Stimulated activated CD8-positive, alpha-beta memory T cell treated with anti-CD3 and anti-CD28 coated beads, Interleukin-7, amount 100 ng/mL, for 48 hours (primary cell): ENCODE measurements around the gene CEACAM6.
"Not testable (repeated sequence)": the region's sequence is repeated elsewhere in the genome, so short reads cannot be mapped to it uniquely, and the experiment has no call there.

Experiments
- DNase-seq, 2 donors: peaks; one replicate each; pipeline ENCODE4 v3.0.0-alpha.2; 2020; ENCODE audit warnings: low read depth in 1 of 2; ENCODE audit errors: extremely low read depth in 1 of 2

CEACAM6 gene

DNA sequence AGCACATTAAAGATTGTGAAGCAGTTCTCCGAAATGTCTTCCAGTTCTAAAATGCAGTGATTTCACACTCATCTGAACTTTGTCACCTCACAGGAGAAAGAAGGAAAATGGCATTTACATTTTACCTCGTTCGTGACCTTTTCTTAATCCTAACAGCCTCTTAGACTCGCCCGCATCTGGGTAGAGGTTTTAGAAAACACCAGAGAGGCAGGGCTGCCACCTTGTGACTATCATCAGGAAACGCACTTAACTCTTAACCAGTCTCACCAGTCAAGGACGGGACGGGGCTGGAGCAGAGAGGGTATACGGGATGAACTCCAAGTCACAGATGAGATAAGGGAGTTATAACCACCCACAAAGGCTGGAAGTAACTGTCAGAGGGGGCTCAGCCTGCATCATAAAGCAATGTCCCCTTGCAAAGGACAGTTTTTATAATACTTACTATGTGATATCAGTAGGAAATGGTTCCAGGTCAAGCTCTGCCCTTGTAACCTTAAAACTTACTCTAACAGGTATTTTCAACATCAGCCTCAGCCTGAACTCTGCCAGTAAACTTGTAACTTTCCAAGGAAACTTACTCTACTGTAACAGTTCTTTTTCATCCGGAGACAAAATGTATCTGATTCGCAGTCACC, 8.6 kb upstream of the CEACAM6 start:
- DNase-seq: peak; percentile 8 to 16

DNA sequence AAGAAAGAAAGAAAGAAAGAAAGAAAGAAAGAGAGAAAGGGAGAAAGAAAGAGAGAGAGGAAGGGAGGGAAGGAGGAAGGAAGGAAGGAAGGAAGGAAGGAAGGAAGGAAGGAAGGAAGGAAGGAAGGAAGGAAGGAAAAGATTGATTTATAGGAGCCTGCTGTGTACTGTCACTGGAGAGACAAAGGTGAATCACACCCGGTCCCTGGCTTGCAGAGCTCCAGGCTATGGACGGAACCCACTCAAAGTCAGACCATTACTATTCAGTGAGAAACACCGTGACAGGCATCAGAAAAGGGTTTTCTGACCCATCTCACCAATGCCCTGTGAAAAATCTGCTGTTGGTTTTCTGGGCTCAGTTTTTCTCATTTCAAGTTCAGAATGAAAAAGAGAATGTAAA, 7.3 kb upstream of the CEACAM6 start:
- no peak for DNase-seq

GRCh38 chr19:41750248-41751134, 4.8 kb upstream of the CEACAM6 start:
- not testable (repeated sequence) for DNase-seq

- DNase-seq: peak; percentile 33 to 54
Observed at GRCh38 chr19:41753159-41753558, 2.2 kb upstream of the CEACAM6 start.

- peak in 1 of 2 donors; percentile 49 for DNase-seq
Observed at GRCh38 chr19:41753936-41754529, 1.3 kb upstream of the CEACAM6 start.

DNA sequence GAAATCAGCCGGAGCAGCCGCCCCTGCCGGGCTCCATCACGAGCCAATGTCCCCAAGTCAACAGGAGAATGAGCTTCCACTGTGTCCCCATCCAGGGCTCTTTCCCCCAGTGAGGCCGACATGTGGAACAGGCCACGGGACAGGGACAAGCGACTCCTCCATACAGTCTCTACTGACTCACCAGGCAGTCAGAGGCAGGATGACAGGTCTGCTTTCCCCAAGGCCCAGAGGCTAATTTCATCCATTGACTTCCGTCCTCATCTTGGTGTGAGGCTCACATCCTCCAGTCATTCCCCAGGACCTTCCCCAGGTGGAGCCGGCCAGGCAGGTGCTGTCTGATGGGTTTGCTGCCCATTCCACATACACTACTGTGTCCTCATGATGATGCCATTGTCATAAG, 3.5 kb downstream of the CEACAM6 start:
- DNase-seq: no peak

DNA sequence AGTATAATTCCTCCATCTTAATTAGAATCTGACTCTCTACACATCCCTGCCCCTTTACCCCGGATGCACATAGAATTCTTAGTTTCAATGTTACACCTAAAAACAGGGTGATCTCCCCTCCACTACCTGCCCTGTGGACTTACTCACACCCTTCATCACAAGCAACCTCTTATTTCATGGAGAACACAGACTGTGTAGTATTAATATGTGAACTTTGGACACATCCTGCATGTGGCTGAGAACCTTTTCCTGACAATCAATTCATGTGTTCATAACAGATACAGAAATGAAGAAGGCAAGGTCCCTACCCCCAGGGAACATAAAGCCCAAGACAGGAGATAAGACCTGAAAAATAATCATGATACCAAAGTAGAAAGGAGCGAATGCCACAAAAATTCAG, 11.8 kb downstream of the CEACAM6 start:
- no peak for DNase-seq

- not testable (repeated sequence) for DNase-seq
Observed at GRCh38 chr19:41768105-41768504, 12.8 kb downstream of the CEACAM6 start.

GRCh38 chr19:41769608-41770007, 14.3 kb downstream of the CEACAM6 start:
- DNase-seq: no peak

DNA sequence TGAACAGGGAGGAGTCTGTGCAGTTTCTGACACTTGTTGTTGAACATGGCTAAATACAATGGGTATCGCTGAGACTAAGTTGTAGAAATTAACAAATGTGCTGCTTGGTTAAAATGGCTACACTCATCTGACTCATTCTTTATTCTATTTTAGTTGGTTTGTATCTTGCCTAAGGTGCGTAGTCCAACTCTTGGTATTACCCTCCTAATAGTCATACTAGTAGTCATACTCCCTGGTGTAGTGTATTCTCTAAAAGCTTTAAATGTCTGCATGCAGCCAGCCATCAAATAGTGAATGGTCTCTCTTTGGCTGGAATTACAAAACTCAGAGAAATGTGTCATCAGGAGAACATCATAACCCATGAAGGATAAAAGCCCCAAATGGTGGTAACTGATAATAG, 16.1 kb downstream of the CEACAM6 start:
- no peak for DNase-seq

- peak in 1 of 2 donors; percentile 44 for DNase-seq
Observed at GRCh38 chr19:41774515-41774980, 19.2 kb downstream of the CEACAM6 start.

DNA sequence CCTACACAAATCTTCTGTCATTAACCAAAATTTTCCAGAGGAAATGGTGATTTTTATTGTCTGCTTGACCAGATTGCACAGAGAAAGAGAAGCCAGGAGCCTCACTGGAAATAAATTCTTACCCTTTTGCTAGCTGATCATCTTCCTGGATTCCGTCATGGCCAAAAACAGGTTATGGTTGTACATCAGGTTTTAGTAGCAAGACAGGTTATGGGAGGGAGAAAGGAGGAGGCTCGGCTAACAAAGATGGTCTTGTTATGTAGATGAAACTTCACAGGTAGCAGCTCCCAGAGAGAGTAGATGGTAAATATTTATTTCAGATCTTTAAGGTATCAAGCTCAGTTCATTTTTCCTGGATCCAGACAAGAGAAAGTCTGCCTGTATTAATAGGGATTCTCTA, 21.4 kb downstream of the CEACAM6 start:
- no peak for DNase-seq

GRCh38 chr19:41783612-41784011, 28.3 kb downstream of the CEACAM6 start:
- no peak for DNase-seq

DNA sequence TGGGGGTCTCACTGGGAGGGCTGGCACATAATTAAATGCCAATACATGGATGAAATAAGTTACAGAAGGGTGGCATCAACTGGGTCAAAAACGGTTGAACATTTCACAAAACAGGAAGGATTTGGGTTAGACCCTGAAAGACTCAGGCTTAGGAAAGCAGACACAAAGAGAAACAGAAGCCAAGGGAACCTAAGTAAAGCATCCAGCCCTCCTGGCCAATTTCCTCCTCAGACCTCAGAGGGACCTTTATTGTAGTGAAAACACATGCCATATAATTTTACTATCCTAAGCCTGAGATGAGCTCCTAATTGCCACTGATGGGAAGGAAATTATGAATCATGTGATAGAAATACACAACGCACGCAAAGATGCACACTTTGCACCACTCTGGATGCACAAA, 29.0 kb downstream of the CEACAM6 start:
- no peak for DNase-seq

DNA sequence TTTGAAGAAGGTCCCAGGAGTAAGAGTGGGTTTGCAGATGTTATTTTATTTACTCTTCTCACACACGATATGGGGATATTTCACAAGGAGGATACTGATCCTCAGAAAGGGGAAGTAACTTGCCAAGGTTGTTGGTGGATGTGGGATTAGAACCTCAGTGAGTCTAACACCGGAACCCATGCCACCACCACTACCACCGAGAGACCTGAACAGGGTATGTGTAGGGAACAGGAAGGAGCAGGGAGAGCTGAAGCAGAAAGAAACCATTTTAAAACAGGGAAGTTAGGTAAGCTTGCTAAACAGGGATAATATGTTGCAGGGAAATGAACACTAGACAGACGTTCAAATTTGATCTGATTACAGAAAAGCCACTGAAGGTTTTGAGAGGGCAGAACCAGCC, 29.4 kb downstream of the CEACAM6 start:
- no peak for DNase-seq

DNA sequence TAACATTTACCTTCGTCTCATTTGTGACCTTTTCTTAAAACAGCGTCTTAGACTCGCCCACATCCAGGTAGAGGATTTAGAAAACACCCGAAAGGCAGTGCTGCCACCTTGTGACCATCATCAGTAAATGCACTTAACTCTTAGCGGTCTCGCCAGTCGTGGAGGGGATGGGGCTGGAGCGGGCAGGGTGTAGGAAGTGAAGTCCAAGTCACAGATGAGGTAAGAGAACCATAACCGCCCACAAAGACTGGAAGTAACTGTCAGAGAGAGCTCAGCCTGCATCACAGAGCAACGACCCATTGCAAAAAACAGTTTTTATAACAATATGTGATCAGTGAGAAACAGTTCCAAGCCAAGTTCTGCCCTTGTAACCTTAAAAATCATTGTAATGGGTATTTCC, 30.3 kb downstream of the CEACAM6 start:
- peak; percentile 28 to 52 for DNase-seq

DNA sequence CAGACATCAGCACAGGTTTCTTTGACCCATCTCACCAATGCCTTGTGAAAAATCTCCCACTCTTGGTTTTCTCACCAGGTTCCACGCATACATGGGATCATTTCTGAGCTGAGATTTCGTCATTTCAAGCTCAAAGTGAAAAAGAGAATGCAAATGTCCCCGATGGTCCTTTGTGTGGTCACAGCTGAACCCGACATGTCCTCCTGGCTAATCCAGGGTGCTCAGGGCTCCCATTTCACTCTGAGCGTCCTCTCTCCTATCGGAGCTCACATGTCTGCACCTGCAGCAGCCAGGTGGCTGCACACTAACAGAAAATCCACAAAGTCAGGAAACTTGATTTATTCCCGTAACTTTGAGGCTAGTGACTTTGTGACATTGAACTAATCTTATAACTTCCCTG, 31.7 kb downstream of the CEACAM6 start:
- DNase-seq: no peak

DNA sequence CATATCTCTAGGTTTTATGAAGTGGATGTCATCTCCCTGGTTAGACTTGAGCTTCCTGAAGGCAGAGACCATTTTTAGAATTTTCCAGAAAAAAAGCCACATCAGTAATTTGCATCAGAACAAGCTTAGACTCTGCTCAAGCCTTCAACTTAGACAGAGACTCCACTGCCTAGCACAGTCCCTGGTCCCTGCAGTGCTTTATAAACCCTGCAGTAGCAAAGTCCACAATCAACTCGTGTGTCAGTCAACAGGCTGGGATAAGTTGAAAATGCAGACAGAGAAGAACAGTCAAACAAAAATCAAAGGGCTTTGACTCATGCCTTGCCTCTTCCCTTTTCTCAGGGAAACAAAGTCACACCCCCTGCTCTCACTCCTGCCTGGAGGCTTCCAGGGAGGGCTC, 33.2 kb downstream of the CEACAM6 start:
- DNase-seq: not testable (repeated sequence)

DNA sequence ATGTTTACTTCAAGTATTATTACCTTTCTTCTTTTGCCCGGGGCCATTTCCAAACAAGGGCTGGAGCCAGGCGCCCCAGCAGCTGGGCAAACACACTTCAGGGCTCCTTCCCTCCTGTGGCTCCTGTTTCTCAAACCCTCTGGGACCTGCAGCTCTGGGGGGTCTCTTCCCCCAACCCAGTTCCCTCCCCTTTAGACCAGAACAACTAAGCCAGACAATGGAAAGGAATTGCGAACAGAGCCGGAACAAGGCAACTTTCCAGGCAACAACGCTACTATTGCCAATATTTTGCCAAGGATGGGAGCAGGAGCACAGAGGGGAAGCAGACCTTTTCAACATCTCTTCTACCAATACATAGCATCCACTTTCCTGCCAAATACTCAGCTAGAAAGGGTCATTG, 33.7 kb downstream of the CEACAM6 start:
- not testable (repeated sequence) for DNase-seq

GRCh38 chr19:41792513-41793413, 37.4 kb downstream of the CEACAM6 start:
- peak in 1 of 2 donors; percentile 19 for DNase-seq

DNA sequence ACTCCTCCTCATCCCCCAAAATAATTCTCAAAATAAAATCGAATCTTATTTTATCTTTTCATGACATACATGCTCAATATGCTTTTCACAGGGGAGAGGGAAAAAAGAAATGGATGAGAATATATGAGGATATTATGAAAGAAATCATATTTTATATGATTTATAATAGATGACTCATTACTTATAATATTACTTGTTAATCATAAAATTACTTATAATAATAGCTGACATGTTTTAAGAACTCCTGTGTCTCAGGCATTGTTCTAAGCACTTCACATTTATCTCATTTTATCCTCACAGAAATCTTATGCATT, 38.0 kb downstream of the CEACAM6 start:
- no peak for DNase-seq
